HepG2 (cell line): Measurements from ENCODE around the gene GTF2H3. TPM values are rescaled to one million over a fixed set of nuclear protein-coding genes. Genes with fewer than 3 reads are reported as not detected.

ENCODE experiments used
- ATRX ChIP-seq: sonication (generic); formaldehyde crosslinking; IDR thresholded peaks from 2 replicates; pipeline ENCODE4 v1.4.0; 2020; ENCODE audit warnings: missing genetic modification reagents, borderline replicate concordance
- CHD4 ChIP-seq: fragments of 200-600 bp; sonication (generic); IDR thresholded peaks from 2 replicates; pipeline ENCODE4 v1.7.0; 2017; ENCODE audit warnings: mild to moderate bottlenecking, low read length, borderline replicate concordance
- DNMT1 ChIP-seq: sonication (generic); formaldehyde crosslinking; IDR thresholded peaks from 2 replicates; pipeline ENCODE4 v1.5.1; 2020; ENCODE audit warnings: mild to moderate bottlenecking, missing genetic modification reagents
- MXD4 ChIP-seq: IDR thresholded peaks from 2 replicates; pipeline ENCODE4 v1.6.1; 2016; ENCODE audit warnings: mild to moderate bottlenecking, missing biosample characterization, missing genetic modification reagents
- NFAT5 ChIP-seq: sonication (generic); formaldehyde crosslinking; IDR thresholded peaks from 2 replicates; pipeline ENCODE4 v1.4.0; 2020; ENCODE audit warnings: missing genetic modification reagents
- RFX1 ChIP-seq: fragments of 450-650 bp; IDR thresholded peaks from 2 replicates; pipeline ENCODE4 v1.6.1; 2017
- SPEN ChIP-seq: sonication (generic); formaldehyde crosslinking; IDR thresholded peaks from 2 replicates; pipeline ENCODE4 v1.5.1; 2020; ENCODE audit warnings: low read depth, mild to moderate bottlenecking, missing genetic modification reagents
- ZKSCAN8 ChIP-seq: IDR thresholded peaks from 2 replicates; pipeline ENCODE4 v1.6.1; 2016; ENCODE audit warnings: borderline replicate concordance, missing genetic modification reagents, missing compliant biosample characterization
- ZNF326 ChIP-seq: sonication (generic); formaldehyde crosslinking; IDR thresholded peaks from 2 replicates; pipeline ENCODE4 v1.4.0; 2020; ENCODE audit warnings: missing genetic modification reagents, borderline replicate concordance
- polyA plus RNA-seq, 8 experiments: library from polyadenylated mRNA; depleted of rRNA in 3 of 8; stranded (reverse) in 7 of 8; unstranded in 1 of 8; fragments of >200 nt; fragmentation: Illumina TruSeq in 4 of 8; extraction: Trizol in 4 of 8; gene quantifications; 2 replicates each; pipeline versions ENCODE4 v1.2.1 to v1.2.3, GENCODE V29; 2011 to 2016; ENCODE audit warnings: low read depth in 4 of 8, missing spikeins in 1 of 8, mixed read lengths in 1 of 8; ENCODE audit not compliant: insufficient read depth in 1 of 8
- total RNA-seq, 5 experiments: library from RNA; depleted of rRNA; stranded (reverse); fragments of >200 nt; fragmentation: Illumina TruSeq; extraction: Trizol; gene quantifications; 2 replicates each; pipeline ENCODE4 v1.2.3, GENCODE V29; 2016; ENCODE audit warnings: low read depth in 1 of 5
- TF ChIP-seq, protein P1 (sequence below): sonication (generic); formaldehyde crosslinking; IDR thresholded peaks from 2 replicates; pipeline ENCODE4 v1.4.0; 2020; ENCODE audit warnings: mild to moderate bottlenecking, low read depth, missing genetic modification reagents
- TF ChIP-seq, protein P2 (sequence below): IDR thresholded peaks from 2 replicates; pipeline ENCODE4 v1.6.1; 2016; ENCODE audit warnings: low read depth, missing genetic modification reagents, missing compliant biosample characterization
- TF ChIP-seq, protein P3 (sequence below): sonication (generic); formaldehyde crosslinking; IDR thresholded peaks from 2 replicates; pipeline ENCODE4 v1.4.0; 2020; ENCODE audit warnings: mild to moderate bottlenecking, missing genetic modification reagents

Gene GTF2H3
- total and polyA plus RNA-seq, 2 of the 13 experiments (the other 11 are each of a cell fraction or from before 2014, with no cell fraction given): 35.8 to 58.8 TPM

GRCh38 chr12:123601602-123602489 is 31.8 kb upstream of the GTF2H3 start, which contains the start of gene DDX55 (continued):
- TF ChIP-seq ATRX: no peak
- TF ChIP-seq NFAT5 (CRISPR knock-in tag): peak; percentile 50; the same call in 1 of the 2 replicates
- TF ChIP-seq, protein P1, sequence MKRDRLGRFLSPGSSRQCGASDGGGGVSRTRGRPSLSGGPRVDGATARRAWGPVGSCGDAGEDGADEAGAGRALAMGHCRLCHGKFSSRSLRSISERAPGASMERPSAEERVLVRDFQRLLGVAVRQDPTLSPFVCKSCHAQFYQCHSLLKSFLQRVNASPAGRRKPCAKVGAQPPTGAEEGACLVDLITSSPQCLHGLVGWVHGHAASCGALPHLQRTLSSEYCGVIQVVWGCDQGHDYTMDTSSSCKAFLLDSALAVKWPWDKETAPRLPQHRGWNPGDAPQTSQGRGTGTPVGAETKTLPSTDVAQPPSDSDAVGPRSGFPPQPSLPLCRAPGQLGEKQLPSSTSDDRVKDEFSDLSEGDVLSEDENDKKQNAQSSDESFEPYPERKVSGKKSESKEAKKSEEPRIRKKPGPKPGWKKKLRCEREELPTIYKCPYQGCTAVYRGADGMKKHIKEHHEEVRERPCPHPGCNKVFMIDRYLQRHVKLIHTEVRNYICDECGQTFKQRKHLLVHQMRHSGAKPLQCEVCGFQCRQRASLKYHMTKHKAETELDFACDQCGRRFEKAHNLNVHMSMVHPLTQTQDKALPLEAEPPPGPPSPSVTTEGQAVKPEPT (CRISPR knock-in tag): no peak; the same call in 1 of the 2 replicates
- no peak for TF ChIP-seq ZNF326 (CRISPR knock-in tag)
- peak; percentile 96 for TF ChIP-seq SPEN
- peak; percentile 60; the same call in 1 of the 2 replicates for TF ChIP-seq ZKSCAN8 (CRISPR knock-in tag)
- TF ChIP-seq MXD4 (CRISPR knock-in tag): peak; percentile 94
- no peak for TF ChIP-seq RFX1
- TF ChIP-seq, protein P2, sequence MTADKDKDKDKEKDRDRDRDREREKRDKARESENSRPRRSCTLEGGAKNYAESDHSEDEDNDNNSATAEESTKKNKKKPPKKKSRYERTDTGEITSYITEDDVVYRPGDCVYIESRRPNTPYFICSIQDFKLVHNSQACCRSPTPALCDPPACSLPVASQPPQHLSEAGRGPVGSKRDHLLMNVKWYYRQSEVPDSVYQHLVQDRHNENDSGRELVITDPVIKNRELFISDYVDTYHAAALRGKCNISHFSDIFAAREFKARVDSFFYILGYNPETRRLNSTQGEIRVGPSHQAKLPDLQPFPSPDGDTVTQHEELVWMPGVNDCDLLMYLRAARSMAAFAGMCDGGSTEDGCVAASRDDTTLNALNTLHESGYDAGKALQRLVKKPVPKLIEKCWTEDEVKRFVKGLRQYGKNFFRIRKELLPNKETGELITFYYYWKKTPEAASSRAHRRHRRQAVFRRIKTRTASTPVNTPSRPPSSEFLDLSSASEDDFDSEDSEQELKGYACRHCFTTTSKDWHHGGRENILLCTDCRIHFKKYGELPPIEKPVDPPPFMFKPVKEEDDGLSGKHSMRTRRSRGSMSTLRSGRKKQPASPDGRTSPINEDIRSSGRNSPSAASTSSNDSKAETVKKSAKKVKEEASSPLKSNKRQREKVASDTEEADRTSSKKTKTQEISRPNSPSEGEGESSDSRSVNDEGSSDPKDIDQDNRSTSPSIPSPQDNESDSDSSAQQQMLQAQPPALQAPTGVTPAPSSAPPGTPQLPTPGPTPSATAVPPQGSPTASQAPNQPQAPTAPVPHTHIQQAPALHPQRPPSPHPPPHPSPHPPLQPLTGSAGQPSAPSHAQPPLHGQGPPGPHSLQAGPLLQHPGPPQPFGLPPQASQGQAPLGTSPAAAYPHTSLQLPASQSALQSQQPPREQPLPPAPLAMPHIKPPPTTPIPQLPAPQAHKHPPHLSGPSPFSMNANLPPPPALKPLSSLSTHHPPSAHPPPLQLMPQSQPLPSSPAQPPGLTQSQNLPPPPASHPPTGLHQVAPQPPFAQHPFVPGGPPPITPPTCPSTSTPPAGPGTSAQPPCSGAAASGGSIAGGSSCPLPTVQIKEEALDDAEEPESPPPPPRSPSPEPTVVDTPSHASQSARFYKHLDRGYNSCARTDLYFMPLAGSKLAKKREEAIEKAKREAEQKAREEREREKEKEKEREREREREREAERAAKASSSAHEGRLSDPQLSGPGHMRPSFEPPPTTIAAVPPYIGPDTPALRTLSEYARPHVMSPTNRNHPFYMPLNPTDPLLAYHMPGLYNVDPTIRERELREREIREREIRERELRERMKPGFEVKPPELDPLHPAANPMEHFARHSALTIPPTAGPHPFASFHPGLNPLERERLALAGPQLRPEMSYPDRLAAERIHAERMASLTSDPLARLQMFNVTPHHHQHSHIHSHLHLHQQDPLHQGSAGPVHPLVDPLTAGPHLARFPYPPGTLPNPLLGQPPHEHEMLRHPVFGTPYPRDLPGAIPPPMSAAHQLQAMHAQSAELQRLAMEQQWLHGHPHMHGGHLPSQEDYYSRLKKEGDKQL: peak; percentile 37; the same call in 1 of the 2 replicates
- peak; percentile 90 for TF ChIP-seq DNMT1
- TF ChIP-seq CHD4: no peak
- TF ChIP-seq, protein P3, sequence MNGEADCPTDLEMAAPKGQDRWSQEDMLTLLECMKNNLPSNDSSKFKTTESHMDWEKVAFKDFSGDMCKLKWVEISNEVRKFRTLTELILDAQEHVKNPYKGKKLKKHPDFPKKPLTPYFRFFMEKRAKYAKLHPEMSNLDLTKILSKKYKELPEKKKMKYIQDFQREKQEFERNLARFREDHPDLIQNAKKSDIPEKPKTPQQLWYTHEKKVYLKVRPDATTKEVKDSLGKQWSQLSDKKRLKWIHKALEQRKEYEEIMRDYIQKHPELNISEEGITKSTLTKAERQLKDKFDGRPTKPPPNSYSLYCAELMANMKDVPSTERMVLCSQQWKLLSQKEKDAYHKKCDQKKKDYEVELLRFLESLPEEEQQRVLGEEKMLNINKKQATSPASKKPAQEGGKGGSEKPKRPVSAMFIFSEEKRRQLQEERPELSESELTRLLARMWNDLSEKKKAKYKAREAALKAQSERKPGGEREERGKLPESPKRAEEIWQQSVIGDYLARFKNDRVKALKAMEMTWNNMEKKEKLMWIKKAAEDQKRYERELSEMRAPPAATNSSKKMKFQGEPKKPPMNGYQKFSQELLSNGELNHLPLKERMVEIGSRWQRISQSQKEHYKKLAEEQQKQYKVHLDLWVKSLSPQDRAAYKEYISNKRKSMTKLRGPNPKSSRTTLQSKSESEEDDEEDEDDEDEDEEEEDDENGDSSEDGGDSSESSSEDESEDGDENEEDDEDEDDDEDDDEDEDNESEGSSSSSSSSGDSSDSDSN (CRISPR knock-in tag): peak; percentile 97
